Effector CD4-positive, alpha-beta T cell (primary cell): Measurements from ENCODE around the gene SDR42E1.

ENCODE experiments used
- DNase-seq: peaks from one replicate; pipeline ENCODE4 v3.0.0-alpha.2; 2020
- total RNA-seq: gene quantifications from one replicate; lab custom pipeline; 2026; lab: John Stamatoyannopoulos, UW

Gene SDR42E1, protein sequence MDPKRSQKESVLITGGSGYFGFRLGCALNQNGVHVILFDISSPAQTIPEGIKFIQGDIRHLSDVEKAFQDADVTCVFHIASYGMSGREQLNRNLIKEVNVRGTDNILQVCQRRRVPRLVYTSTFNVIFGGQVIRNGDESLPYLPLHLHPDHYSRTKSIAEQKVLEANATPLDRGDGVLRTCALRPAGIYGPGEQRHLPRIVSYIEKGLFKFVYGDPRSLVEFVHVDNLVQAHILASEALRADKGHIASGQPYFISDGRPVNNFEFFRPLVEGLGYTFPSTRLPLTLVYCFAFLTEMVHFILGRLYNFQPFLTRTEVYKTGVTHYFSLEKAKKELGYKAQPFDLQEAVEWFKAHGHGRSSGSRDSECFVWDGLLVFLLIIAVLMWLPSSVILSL
- 9.6 reads per million, percentile 31 among the genes with 10 or more reads in this experiment for total RNA-seq

GRCh38 chr16:82011199-82011641 is at the start of gene SDR42E1:
Gene SDR42E1, minus strand, starts transcription at chr16:82011470. Its CDS starts 10,612 bp downstream, at chr16:82000858.
- peak; percentile 44 for DNase-seq

- no peak for DNase-seq
Measured at GRCh38 chr16:82059983-82060421, 48.7 kb upstream of the SDR42E1 start.

DNA sequence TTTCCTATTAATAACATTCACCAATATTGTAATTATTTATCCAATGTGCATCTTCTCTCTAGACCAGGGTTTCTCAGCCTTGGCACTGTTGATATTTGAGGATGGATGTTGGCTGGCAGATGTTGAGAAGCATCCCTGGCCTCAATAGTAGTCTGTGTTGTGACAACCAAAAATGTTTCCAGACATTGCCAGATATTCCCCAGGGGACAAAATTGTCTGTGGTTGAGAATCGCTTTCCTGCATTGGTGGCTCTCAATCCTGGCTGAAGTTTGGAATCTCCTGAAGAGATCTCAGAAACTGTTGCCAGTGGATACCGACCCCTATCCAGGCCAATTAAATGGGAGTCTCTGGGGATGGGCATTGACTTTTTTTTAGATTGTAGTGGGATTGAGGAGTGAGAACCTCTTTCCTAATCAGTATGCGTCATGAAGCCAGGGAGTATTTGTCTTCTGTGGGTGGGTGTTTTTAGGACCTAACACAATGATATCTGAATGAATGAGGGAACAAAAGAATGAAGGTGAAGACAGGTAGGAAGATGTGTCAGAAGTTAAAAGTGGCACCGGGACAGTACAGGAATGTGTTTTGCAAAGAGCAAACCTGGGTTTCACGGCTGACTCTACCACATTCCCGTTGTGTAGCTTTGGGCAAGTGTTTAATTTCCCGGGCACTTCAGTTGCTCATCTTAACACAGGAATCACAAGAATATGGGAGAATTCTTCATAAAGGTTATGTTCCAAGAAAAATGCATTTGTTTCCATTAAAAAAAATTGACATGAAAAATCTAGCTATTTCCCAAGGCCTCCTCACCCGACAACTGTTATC is 48.1 kb upstream of the SDR42E1 start:
- DNase-seq, result no peak

DNA sequence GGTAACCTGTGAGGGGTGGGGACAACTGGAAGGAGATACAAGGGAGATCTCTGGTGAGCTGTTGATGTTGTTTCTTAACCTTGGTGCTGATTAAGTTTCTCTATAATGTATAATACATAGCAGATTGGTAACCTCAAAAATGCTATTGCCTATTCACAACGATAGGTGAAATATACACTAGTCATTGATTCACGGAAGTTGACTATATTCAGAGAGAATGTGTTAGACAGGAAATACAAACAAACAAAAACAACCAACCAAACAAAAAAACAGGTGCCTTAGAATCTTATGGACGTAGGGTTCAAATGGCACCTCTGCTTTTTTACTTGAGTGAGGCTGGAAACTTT is 45.3 kb upstream of the SDR42E1 start:
- no peak for DNase-seq

DNA sequence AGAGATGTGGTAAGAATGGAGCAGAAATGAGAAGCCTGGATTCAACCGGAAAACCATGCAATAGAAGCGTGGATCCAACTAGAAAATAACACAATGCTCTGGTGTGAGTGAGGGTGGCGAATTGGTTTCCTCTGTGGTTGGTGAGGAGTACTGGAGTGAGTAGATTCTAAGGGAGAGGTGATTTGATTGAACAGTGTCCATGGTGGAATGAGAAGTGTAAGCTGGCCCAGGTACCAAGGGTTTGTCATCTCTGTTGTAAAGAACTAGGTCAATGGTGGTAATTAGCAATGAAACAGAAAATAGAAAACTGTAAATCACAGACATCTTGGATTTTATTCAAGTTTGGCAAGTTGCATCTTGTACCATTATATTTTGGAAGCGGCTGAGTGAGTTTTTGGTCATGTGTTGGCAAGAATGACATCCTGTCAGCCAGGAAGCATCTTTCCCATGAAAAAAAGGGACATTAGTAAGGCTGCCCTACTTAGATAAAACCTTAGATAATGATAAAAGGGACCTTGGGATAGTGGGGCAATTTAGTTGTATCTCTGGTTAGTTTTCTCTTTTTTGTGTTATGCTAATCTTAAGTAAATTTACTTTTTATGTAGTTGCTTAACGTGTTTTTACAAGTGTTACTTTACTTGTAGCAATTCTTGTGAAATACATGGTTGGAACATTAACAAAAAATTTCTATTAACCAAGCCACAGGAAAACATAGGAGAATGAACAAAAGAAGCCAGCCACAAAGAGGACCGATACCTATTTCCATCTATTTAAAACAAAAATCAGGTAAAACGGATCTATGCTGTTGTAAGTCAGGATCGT is 44.7 kb upstream of the SDR42E1 start:
- DNase-seq, result no peak

DNA sequence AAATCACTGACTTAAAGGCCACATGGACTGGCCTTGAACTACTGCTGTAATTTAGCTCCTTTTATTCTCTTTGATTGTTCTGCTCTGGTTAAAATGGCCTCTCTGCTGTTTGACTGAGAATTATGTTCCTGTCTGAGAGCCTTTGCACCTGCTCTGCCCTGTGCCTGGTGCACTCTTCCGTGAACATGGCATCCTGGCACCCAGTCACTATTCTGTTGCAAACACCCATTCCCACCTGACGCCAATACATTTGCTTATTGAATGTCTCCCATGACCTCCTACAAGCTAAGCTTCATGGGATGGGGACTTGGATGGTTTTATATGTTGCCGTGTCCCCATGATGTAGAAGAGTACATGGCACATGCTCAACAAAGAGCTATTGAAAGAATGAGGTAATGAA is 43.8 kb upstream of the SDR42E1 start:
- DNase-seq, result no peak

DNA sequence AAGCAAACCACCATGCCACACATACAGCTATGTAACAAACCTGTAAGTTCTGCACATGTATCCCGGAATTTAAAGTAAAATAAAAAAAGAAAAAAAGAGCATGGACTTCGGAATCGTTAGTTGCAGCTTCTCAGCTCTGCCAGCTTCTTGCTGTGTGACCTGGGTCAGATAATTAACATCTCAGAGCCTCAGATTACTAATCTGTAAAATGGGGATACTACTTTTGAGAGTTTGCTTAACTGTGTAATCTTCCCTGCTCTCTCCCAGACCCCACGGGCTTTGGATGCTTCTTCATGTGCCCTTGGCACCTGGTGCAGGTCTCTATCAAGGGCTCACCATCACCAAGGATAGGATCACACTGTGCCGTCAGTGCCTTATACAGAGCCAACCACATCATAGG is 40.4 kb upstream of the SDR42E1 start:
- DNase-seq, result no peak

- no peak for DNase-seq
Measured at GRCh38 chr16:82050909-82051357, 39.7 kb upstream of the SDR42E1 start.

DNA sequence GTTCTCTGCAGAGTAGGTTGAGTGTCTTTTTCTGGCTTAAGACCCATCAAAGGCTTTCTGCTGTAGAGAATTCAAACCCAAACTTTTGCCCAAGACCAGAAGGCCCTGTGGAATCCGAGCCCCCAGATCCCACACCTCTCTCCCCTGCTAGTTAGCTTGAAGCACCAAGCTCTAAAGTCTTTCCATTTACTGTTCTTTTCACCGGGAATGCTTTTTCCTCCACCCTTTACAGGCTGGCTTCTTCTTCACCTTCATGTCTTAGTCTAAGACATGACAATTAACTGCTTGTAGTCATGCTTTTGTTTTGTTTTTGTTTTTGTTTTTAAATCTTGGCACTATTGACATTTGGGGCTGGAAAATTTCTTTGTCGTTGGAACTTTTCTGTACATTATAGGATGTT is 39.2 kb upstream of the SDR42E1 start:
- no peak for DNase-seq

DNA sequence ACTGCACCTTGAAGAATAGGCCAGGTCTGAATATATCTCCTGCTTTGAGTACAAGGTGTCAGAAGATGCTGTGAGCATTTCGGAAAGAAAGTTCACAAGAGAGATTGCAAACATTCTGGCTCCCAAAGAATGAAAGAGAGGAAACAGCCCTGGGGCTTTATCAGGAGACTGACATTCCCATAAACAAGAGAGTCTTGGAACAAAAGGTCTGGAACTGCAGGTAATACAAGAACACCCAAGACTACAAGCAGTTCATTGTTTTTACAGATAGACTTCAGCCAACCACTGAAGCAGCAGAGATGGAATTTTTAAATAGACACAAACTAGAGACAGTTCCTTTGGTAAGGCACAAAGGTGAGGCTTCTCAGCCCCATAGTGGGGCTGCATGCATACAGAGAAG is 38.2 kb upstream of the SDR42E1 start:
- DNase-seq, result no peak

DNA sequence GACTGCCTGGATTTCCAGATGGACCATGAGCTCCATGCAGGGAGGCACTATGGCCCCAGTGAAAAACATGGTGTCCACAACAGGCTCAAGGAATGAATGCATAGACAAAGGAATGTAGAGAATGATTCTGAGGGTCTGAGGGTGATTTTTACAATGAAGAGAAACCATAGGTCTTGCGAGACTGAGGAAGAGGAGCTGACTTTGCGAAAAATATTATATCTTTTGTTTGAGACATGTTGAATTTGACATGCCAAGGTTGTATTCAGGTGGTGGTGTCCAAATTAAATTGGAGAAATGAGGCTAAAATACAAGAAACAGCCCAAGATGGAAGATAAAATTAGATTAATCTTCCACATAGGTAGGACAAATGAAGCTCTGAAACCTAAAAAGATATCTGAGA is 36.5 kb upstream of the SDR42E1 start:
- no peak for DNase-seq

GRCh38 chr16:82047374-82047773 is 36.1 kb upstream of the SDR42E1 start:
- DNase-seq, result no peak

- no peak for DNase-seq
Measured at GRCh38 chr16:82046941-82047340, 35.7 kb upstream of the SDR42E1 start.

DNA sequence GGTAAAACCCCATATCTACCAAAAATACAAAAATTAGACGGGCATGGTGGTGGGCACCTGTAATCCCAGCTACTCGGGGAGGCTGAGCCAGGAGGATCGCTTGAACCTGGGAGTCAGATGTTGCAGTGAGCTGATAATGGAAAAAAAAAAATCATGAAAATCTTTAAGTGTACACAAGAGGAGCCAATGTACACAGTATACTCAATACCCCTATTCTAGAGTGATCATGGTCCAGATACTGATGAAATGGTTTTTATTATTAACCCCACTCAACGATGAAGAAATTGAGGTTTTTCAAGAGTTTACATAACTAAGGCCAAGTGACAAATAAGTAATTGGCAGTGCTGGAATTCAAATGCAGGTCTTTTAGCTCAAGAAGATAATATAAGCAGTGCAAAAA is 35.3 kb upstream of the SDR42E1 start:
- no peak for DNase-seq

GRCh38 chr16:82045465-82045864 is 34.2 kb upstream of the SDR42E1 start:
- no peak for DNase-seq

- DNase-seq, result no peak
Measured at GRCh38 chr16:82044585-82044911, 33.3 kb upstream of the SDR42E1 start.

- no peak for DNase-seq
Measured at GRCh38 chr16:82043680-82044584, 32.7 kb upstream of the SDR42E1 start.

DNA sequence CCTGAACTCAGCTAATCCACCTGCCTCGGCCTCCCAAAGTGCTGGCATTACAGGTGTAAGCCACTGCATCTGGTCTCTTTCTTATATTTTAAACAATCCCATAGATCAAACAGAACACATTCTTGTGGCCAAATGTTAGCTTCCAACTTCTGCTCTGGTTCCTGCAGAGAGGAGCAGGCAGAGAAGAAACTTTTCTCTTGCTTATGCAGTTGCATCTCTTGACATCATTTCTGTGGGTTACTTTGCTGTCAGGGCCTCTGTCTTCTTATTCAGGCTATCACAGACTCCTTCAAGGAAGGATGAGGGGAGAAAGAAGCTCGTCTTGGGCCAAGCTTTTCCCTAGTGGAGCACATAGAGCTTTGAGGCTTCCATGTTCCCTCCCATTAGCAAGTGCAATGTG is 31.6 kb upstream of the SDR42E1 start:
- no peak for DNase-seq

- DNase-seq, result no peak
Measured at GRCh38 chr16:82042144-82042543, 30.9 kb upstream of the SDR42E1 start.

DNA sequence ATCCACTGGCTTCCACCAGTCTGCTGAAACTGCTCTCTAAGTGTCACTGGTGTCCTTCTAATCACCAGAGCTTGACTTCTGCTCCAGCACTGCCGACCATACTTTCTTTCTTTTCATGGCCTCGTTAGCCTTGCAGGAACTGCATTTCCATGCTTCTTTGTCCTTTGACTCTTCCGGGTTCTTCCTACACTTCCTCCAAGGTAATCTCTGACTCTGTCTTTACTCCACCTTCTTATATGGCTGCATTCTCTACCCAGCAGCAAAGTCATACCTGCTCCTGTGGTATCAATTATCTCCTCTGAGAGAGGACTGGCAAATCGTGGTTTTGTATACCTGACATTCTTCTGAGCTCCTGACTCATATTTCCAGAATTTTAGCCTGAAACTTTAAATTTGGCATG is 30.3 kb upstream of the SDR42E1 start:
- no peak for DNase-seq

DNA sequence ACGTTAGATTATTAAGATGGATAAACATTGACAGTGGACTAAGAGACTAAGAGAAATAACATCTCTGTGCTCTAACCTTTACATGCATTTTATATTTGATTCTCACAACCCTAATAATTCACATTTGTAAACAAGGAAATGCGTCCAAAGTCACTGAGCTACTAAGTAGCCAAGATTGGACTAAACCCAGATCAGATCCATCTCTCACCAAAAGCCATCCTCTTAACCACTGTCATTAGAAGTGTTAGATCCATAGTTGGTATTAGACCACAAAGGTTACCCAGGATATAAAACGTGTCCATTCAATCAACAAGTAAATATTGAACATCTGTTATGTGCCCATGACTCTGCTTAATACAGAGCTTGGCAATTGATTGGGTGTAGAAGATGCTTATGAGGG is 29.0 kb upstream of the SDR42E1 start:
- DNase-seq, result no peak

DNA sequence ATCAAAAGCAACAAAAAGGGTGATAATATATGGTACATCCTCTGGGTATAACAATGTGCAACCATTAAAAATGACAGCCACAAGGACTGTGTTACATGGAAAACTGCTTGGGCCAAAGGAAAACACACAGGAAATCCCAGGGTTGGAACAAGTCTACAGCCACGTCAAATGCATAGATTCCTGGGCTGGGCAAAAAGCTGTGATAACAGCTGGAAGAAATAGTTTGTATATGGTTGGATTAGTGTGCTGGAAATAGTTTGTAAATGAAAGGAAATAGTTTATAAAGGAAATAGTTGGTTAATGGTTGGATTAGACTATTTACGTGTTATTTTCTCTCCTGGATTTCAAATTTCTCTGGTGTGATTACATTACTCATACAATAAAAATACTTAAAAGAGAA is 26.4 kb upstream of the SDR42E1 start:
- no peak for DNase-seq
